HG03103 (cell line): ENCODE measurements around the gene AK5.
"Not testable (repeated sequence)": the region's sequence is repeated elsewhere in the genome, so short reads cannot be mapped to it uniquely, and the experiment has no call there.

Experiments used
- ATAC-seq: cut with Tn5 transposase; IDR thresholded peaks from one replicate; pipeline ENCODE4 v1.9.1; 2021; ENCODE audit warnings: low read depth; ENCODE audit not compliant: unreplicated experiment

The AK5 gene

DNA sequence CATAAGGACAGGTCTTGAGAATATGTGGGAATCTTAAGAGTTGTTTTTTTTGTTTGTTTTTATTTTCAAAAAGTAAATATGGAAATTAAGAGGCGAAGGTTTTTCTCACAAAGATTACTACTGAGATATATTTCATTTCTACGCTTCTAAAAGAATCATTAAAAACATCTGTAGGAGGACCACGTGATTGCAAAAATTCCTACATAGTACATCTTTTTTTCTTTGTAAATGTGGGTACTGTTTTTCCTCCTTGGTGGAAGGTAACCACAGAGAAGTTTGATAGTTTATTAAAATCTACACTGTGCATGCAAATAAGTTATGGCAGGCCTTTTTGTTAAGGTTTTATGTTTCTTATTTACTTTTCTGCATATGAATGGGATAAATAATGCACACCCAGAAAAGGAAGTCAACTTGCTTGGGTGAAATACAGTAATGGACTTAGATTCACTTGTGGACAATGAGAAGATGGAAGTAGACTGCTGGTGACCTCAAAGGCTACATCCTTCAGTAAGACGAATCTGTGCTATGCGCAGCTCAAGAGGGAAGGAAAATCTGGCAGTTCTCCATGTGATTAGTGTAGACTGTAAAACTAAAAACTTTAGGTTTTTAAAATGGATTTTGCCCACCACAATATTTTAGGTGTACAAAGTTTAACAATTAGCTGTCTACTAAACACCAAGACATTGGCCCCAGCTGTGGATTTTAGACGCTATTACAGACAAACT lies 2.0 kb downstream of the AK5 start:
- no peak for ATAC-seq

- no peak for ATAC-seq
These were observed 5.7 kb downstream of the AK5 start for GRCh38 chr1:77287535-77287934.

DNA sequence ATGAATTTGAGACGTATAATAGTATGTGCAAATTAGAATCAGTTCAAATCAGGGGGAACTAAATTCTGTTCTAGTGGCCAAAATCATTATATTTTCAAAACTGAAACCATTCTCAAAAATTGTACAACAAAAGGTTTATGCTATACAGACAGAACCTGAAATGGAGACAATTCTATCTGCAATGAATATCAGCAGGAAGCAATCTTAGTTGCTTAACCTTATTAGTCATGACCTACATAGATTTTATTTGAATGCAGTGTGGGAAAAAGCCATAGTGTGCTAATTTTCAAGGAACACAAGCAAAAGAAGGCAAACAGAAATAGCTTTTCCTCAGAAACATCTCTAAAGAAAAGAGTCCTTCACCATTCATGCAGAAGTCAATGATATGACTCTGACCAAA lies 6.5 kb downstream of the AK5 start:
- no peak for ATAC-seq

DNA sequence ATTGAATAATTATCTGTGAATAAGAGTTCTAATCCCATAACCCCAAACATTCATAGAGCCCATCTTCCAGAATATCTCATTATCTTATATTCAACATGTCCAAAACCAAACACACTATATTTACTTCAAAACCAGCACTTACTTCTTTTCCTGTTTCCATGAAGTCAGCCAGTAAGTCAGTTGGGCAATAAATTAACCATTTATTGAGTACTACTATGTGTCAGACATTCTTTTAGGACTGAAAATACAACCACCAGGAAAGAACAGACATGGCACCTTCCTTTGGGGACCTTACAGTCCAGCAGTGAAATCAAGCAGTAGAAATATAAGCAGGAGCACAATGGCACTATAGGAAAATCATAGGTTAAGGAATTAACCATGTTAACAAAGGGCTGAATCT lies 8.8 kb downstream of the AK5 start:
- no peak for ATAC-seq

GRCh38 chr1:77292551-77292950 lies 10.7 kb downstream of the AK5 start:
- no peak for ATAC-seq

DNA sequence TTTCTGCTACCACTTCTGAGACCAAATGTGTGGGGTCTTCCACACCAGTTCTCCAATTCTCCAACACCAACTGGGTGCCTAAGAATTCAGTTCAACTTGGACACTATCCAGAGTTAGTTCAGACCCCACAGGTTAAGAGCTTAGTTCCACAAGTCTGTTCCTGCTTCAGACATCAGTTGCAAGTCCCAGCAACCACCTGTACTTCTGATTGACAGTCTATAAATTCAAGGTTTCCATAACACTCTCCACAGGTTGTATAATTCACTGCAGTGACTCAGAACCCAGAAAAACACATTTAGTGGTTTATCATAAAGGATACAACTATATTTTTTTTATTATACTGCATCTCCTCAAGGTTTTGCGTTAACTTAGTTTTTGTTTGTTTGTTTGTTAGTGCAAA lies 18.7 kb downstream of the AK5 start:
- no peak for ATAC-seq

DNA sequence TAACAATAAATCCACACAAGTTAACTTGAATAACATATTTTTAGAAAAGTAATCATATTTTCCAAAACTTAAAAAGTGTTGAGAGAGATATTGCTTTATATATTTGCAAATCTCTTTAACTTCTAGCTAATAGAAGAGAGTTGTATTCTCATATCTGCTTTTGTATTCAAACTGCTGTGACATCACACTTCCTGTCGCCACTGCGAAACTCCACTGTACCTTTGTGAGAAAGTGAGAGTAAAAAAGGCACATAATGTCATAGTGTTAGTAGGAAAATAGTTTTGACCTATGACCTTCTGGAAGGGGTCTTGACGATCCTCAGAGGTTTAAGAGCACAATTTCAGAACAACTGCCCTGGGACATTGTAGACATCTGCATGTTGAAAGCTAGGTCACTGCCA lies 21.6 kb downstream of the AK5 start:
- ATAC-seq, result no peak

GRCh38 chr1:77308889-77309621 lies 27.2 kb downstream of the AK5 start:
- ATAC-seq, result no peak

DNA sequence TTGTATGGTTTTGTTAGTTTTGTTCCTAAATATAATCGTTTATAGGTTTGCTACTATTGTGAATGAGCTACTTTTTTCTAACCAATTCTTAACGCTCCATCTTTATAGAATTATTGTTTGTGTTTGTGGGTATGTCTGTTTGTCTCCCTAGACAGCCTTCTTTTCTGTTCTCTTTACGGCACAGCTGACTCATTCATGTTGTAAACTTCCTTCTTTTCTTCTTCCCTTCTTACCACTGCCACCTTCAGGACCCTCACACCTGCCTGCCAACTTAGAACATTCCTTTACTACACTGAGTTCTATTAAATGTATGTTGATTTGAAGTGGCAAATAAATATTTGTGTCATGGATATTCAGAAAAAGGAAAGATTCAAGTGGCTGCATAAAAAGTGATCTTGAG lies 29.1 kb downstream of the AK5 start:
- no peak for ATAC-seq

DNA sequence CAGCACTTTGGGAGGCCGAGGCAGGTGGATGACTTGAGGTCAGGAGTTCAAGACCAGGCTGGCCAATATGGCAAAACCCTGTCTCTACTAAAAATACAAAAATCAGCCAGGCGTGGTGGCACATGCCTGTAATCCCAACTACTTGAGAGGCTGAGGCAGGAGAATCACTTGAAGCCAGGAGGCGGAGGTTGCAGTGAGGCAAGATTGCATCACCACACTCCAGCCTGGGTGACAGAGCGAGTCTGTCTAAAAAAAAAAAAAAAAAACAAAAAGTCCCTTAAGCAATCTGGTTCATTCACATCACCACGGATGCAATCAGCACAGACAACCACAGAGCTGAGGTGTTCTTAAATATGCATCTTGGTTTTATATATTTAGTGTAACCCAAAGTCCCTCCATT lies 30.5 kb downstream of the AK5 start:
- not testable (repeated sequence) for ATAC-seq

- ATAC-seq, result no peak
These were observed 31.7 kb downstream of the AK5 start for GRCh38 chr1:77313491-77313890.

GRCh38 chr1:77316006-77316405 lies 34.2 kb downstream of the AK5 start:
- no peak for ATAC-seq

- ATAC-seq, result no peak
These were observed 35.1 kb downstream of the AK5 start for GRCh38 chr1:77316966-77317365.

DNA sequence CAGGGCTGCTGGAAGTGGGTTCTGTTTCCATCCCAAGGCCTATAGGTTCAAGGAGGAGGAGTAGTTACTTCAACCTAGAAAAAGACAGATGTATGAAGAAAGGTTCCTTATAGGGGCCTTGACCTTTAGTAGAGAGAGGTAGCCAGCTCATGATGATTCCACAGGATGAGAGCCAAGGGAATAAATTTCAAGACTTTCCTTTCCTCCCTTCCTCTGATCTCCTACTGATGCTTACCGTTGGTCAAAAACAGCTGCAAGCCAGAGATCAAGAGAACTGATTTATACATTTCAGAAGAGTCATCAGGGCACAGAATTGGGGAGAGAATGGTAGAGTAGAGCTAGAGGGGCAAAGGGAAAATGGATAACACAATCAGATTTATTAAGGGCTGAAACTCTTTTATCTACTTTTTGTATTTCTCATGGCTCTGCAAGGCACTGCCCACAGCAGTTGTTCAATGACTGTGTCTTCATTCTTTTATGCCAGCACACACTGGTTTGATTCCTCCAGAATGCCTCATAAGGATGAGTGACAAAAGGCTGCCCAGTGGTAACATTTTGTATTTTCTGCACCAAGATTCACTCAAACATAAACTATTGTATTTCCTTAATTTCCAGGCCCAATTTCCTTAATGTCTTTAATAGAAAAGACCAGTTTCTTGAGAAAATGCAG lies 37.4 kb downstream of the AK5 start:
- no peak for ATAC-seq

DNA sequence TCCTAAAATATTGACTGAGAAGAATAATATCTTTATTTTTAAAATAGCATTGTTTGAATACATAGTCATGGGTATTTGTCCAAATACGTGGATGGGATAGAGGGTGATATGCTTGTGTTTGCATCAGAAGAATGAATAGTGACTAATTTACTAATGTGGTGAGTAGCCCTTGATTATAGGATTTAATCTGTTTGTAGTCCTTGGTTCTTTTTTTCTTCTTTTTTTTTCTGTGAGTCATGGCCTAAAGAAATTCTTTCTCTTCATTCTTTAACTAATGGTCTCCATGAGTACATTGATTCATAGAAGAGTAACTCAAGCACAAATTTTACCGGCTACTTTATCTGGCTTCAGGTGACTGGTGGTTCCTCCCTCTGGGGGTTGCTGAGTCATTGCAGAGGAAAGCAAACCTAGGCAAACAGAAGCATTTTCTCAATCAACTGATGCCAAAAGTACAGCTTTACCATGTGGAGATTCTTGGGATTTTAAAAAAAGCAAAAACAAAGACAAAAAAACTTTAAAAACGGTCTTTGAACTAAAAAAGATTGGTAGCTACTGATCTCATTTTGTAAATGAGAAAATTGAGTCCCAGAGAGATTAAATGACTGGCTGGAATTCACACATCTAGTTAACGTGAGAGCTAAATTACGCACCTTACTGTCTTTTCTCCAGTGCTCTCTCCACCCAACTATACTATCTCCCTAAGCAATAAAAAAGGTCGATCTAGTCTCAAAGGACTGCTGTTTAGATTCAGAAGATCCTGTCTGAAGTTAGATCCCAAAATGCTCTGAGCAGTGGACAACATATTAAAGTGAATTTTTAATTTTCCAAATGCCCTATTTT lies 40.5 kb downstream of the AK5 start:
- ATAC-seq, result no peak

- no peak for ATAC-seq
These were observed 51.7 kb downstream of the AK5 start for GRCh38 chr1:77333501-77333900.

DNA sequence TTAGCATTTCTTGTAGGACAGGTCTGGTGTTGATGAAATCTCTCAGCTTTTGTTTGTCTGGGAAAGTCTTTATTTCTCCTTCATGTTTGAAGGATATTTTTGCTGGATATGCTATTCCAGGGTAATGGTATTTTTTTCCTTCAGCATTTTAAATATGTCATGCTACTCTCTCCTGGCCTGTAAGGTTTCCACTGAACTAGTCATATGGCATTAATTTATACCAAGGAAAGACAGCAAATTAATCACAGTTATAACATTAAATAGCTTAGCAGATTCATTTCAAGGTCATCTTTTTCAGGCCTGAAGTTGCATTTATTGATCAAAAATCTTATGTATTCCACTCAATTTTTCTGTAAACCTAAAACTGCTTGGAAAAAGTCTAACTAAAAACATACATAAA lies 54.9 kb downstream of the AK5 start:
- ATAC-seq, result no peak

DNA sequence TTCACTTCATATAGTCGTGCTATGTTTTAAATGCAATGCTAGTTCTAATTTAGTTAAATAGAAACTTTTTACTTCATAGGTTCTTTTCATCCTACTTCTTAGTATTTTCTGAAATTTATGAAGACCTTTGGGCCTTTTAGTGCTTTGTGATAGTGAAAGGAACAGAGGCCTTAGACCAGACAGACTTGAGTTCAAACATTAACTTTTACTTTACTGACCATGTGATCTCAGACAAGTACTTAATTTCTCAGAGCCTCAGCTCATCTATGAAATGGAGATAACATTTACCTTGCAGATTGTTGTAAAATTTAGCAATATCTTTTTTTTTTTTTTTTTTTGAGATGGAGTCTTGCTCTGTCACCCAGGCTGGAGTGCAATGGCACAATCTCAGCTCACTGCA lies 57.5 kb downstream of the AK5 start:
- no peak for ATAC-seq

DNA sequence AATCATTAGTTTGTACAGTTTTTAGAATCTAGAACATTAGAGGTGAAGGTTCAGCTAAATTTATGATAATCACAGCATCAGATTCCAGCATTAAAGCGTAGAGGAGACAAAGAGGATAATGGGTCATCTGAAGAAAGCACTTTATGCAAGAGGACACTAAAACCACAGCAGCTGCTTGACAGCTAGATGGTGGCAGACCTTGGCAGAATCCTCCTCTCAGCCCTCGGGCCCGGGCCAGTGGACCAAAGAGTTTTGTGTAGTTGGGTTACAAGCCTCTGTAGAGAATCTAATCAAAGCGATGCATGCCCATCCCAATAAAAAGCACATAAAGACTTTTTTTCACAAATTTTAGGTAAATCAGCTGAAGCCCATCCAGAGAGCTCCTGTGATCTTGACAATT lies 59.4 kb downstream of the AK5 start:
- no peak for ATAC-seq

DNA sequence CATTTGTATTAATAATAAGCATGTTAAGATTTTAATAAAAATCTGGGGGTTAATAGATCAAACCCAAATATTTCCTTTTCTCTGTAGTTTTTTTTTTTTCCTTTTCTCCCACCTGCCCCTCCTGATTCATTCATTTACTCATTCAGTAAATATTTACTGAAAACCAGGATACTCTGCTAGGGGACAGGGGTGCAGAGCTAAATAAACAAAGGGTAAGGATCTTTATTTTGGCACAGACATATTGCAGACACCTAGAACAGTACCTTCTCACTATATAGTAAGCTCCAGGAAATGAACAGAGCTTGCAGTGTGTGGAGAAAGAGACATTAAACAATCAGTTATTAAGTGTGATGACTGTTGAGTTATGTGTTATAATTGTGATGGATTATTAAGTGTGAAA lies 60.9 kb downstream of the AK5 start:
- ATAC-seq, result no peak

- no peak for ATAC-seq
These were observed 65.8 kb downstream of the AK5 start for GRCh38 chr1:77347646-77348045.
